H1 (cell line): ENCODE measurements around the gene PARP16. TPM values are rescaled to one million over a fixed set of nuclear protein-coding genes. Genes with fewer than 3 reads are reported as not detected.

ENCODE experiments used
- CTCF ChIA-PET: fragments of 300-600 bp; sonication (Branson Sonifier 250); formaldehyde crosslinking; loops from one replicate; lab custom pipeline; 2021; ENCODE audit not compliant: partially characterized antibody; lab: Charles Lee
- POLR2A ChIA-PET: fragments of 300-600 bp; sonication (Branson Sonifier 250); formaldehyde crosslinking; loops from one replicate; lab custom pipeline; 2021; ENCODE audit warnings: inconsistent platforms; ENCODE audit not compliant: partially characterized antibody; lab: Charles Lee
- DNase-seq, 2 experiments: peaks; one replicate each; pipeline versions ENCODE4 v3.0.0 to v3.0.0-alpha.2; 2010 to 2022; ENCODE audit warnings: low spot score in 2 of 2, low read depth in 1 of 2, mixed read lengths in 1 of 2
- FAIRE-seq: peaks from 2 replicates; lab custom pipeline; 2011; peaks lifted over from hg19 to GRCh38; lab: Jason Lieb, UNC
- H2AFZ ChIP-seq: 2 replicates; pipeline ENCODE4 v1.8.1; 2012; ENCODE audit warnings: low read length, inconsistent platforms
- H2AK5ac ChIP-seq: 2 replicates; pipeline ENCODE4 v1.6.1; 2013; ENCODE audit warnings: low read depth, low read length
- H2BK120ac ChIP-seq: replicated peaks from 2 replicates; pipeline ENCODE3; 2013; ENCODE audit warnings: low read depth, low read length, inconsistent platforms
- H2BK12ac ChIP-seq: 2 replicates; pipeline ENCODE4 v1.6.1; 2013; ENCODE audit warnings: low read depth, low read length
- H2BK15ac ChIP-seq: 2 replicates; pipeline ENCODE4 v1.6.1; 2013; ENCODE audit warnings: low read length
- H2BK20ac ChIP-seq: 2 replicates; pipeline ENCODE4 v1.6.1; 2013; ENCODE audit warnings: low read length
- H2BK5ac ChIP-seq: 2 replicates; pipeline ENCODE4 v1.6.1; 2013; ENCODE audit warnings: low read depth, low read length
- H3K14ac ChIP-seq: 2 replicates; pipeline ENCODE4 v1.6.1; 2013; ENCODE audit warnings: inconsistent platforms; ENCODE audit not compliant: insufficient read length
- H3K18ac ChIP-seq: 2 replicates; pipeline ENCODE4 v1.6.1; 2013; ENCODE audit warnings: low read length; ENCODE audit errors: extremely low read depth
- H3K23ac ChIP-seq: 2 replicates; pipeline ENCODE4 v1.6.1; 2013; ENCODE audit warnings: inconsistent platforms; ENCODE audit not compliant: insufficient read length
- H3K23me2 ChIP-seq: 2 replicates; pipeline ENCODE4 v1.6.1; 2013; ENCODE audit warnings: low read depth, low read length
- H3K27ac ChIP-seq: 2 replicates; pipeline ENCODE4 v1.6.1; 2011; ENCODE audit warnings: low read depth, low read length, inconsistent platforms
- H3K27me3 ChIP-seq, 4 experiments: replicated peaks in 1 of 4; 1 replicate in 1 of 4; 2 replicates in 3 of 4; pipeline versions ENCODE4 v1.6.1 to v1.8.1; 2011 to 2013; ENCODE audit warnings: low read length in 3 of 4, mild to moderate bottlenecking in 3 of 4, inconsistent platforms in 2 of 4, mixed read lengths in 2 of 4, moderate library complexity in 1 of 4; ENCODE audit not compliant: control insufficient read depth in 3 of 4, insufficient read depth in 3 of 4; ENCODE audit errors: extremely low read depth in 1 of 4
- H3K36me3 ChIP-seq, 4 experiments: 2 replicates each; pipeline versions ENCODE4 v1.6.1 to v1.8.1; 2011 to 2013; ENCODE audit warnings: mild to moderate bottlenecking in 4 of 4, low read length in 3 of 4, moderate library complexity in 2 of 4, control low read depth in 1 of 4, inconsistent platforms in 1 of 4; ENCODE audit not compliant: insufficient read depth in 4 of 4, control insufficient read depth in 2 of 4
- H3K4ac ChIP-seq: replicated peaks from 2 replicates; pipeline ENCODE3; 2013; ENCODE audit warnings: low read length, low read depth, mixed read lengths, inconsistent platforms; ENCODE audit not compliant: insufficient read length
- H3K4me1 ChIP-seq, 4 experiments: replicated peaks in 1 of 4; 1 replicate in 1 of 4; 2 replicates in 3 of 4; pipeline versions ENCODE4 v1.6.1 to v1.8.1; 2011 to 2013; ENCODE audit warnings: low read length in 3 of 4, inconsistent platforms in 2 of 4, mixed read lengths in 1 of 4; ENCODE audit not compliant: insufficient read depth in 4 of 4, control insufficient read depth in 3 of 4
- H3K4me2 ChIP-seq, 2 experiments: 2 replicates each; pipeline versions ENCODE4 v1.6.1 to v1.8.1; 2011 to 2013; ENCODE audit warnings: low read depth in 2 of 2, low read length in 2 of 2, control low read depth in 1 of 2, inconsistent platforms in 1 of 2, mild to moderate bottlenecking in 1 of 2; ENCODE audit not compliant: insufficient read depth in 1 of 2
- H3K4me3 ChIP-seq, 4 experiments: fragments of 200-600, 300-600 bp in 1 of 4; sonication (generic), shearing (Covaris generic), sonication (Bioruptor Twin) in 1 of 4; 2 replicates each; pipeline versions ENCODE4 v1.5.1 to v1.8.1; 2011 to 2016; ENCODE audit warnings: low read length in 4 of 4, low read depth in 3 of 4, control low read depth in 2 of 4, inconsistent platforms in 2 of 4, mild to moderate bottlenecking in 2 of 4, mixed read lengths in 1 of 4, moderate library complexity in 1 of 4; ENCODE audit not compliant: insufficient read depth in 2 of 4; ENCODE audit errors: extremely low read depth in 1 of 4
- H3K56ac ChIP-seq: replicated peaks from 2 replicates; pipeline ENCODE3; 2013; ENCODE audit warnings: low read depth, mild to moderate bottlenecking, mixed read lengths, low read length, inconsistent platforms; ENCODE audit not compliant: insufficient read length
- H3K79me1 ChIP-seq: 2 replicates; pipeline ENCODE4 v1.6.1; 2013; ENCODE audit warnings: low read depth, low read length, control low read depth
- H3K79me2 ChIP-seq, 2 experiments: 2 replicates each; pipeline versions ENCODE4 v1.6.1 to v1.8.1; 2012 to 2013; ENCODE audit warnings: low read length in 2 of 2, mild to moderate bottlenecking in 2 of 2, inconsistent platforms in 1 of 2; ENCODE audit not compliant: insufficient read depth in 2 of 2, control insufficient read depth in 1 of 2
- H3K9ac ChIP-seq, 4 experiments: replicated peaks in 1 of 4; 1 replicate in 1 of 4; 2 replicates in 3 of 4; pipeline versions ENCODE4 v1.6.1 to v1.8.1; 2011 to 2013; ENCODE audit warnings: low read depth in 3 of 4, low read length in 3 of 4, control low read depth in 2 of 4, mild to moderate bottlenecking in 2 of 4, moderate library complexity in 2 of 4, inconsistent platforms in 1 of 4; ENCODE audit errors: extremely low read depth in 1 of 4
- H3K9me3 ChIP-seq, 2 experiments: 2 replicates each; pipeline versions ENCODE4 v1.6.1 to v1.8.1; 2012 to 2013; ENCODE audit warnings: mild to moderate bottlenecking in 2 of 2, moderate library complexity in 2 of 2, control low read depth in 1 of 2, inconsistent platforms in 1 of 2, low read depth in 1 of 2, low read length in 1 of 2, mixed read lengths in 1 of 2; ENCODE audit not compliant: insufficient read depth in 2 of 2
- H4K20me1 ChIP-seq, 2 experiments: replicated peaks in 1 of 2; 2 replicates each; pipeline versions ENCODE3 to v1.8.1; 2011 to 2013; ENCODE audit warnings: inconsistent platforms in 2 of 2, low read length in 2 of 2, mild to moderate bottlenecking in 1 of 2; ENCODE audit not compliant: insufficient read depth in 2 of 2, control insufficient read depth in 1 of 2
- H4K5ac ChIP-seq: 2 replicates; pipeline ENCODE4 v1.6.1; 2013; ENCODE audit warnings: low read length, low read depth, mixed read lengths, inconsistent platforms; ENCODE audit not compliant: insufficient read length
- H4K8ac ChIP-seq: 2 replicates; pipeline ENCODE4 v1.8.0; 2013; ENCODE audit warnings: mild to moderate bottlenecking, moderate library complexity, low read length, inconsistent platforms; ENCODE audit not compliant: insufficient read depth; ENCODE audit errors: extremely low read depth
- H4K91ac ChIP-seq: replicated peaks from 2 replicates; pipeline ENCODE3; 2013; ENCODE audit warnings: low read length, mixed read lengths, inconsistent platforms; ENCODE audit not compliant: insufficient read length
- BCL11A ChIP-seq, 2 experiments: IDR thresholded peaks; one replicate each; pipeline ENCODE4 v1.6.1; 2011; ENCODE audit warnings: low read depth in 2 of 2, low read length in 2 of 2, mild to moderate bottlenecking in 2 of 2
- HDAC6 ChIP-seq: IDR thresholded peaks from one replicate; pipeline ENCODE4 v1.7.1; 2012; ENCODE audit warnings: low read depth, mild to moderate bottlenecking, inconsistent platforms, low read length, moderate library complexity
- MAFK ChIP-seq: IDR thresholded peaks from 2 replicates; pipeline ENCODE4 v1.6.1; 2012; ENCODE audit warnings: low read depth, mild to moderate bottlenecking, improper control_type of control experiment, low read length
- MAX ChIP-seq: IDR thresholded peaks from 2 replicates; pipeline ENCODE4 v1.6.1; 2012; ENCODE audit warnings: inconsistent platforms
- NANOG ChIP-seq: IDR thresholded peaks from 2 replicates; pipeline ENCODE4 v1.6.1; 2011; ENCODE audit warnings: low read length, low read depth, mild to moderate bottlenecking, inconsistent platforms; ENCODE audit not compliant: insufficient read depth, poor library complexity, severe bottlenecking
- POU5F1 ChIP-seq: IDR thresholded peaks from 2 replicates; pipeline ENCODE4 v1.6.1; 2011; ENCODE audit warnings: low read depth, mild to moderate bottlenecking, low read length, moderate library complexity
- RFX5 ChIP-seq: IDR thresholded peaks from 2 replicates; pipeline ENCODE4 v1.6.1; 2011; ENCODE audit warnings: low read depth, low read length, improper control_type of control experiment, borderline replicate concordance
- RXRA ChIP-seq: IDR thresholded peaks from 2 replicates; pipeline ENCODE4 v1.6.1; 2011; ENCODE audit warnings: low read depth, mild to moderate bottlenecking, low read length, moderate library complexity; ENCODE audit not compliant: insufficient read depth
- TBP ChIP-seq: IDR thresholded peaks from 2 replicates; pipeline ENCODE4 v1.6.1; 2011; ENCODE audit warnings: low read depth, low read length, improper control_type of control experiment
- TEAD4 ChIP-seq: IDR thresholded peaks from 2 replicates; pipeline ENCODE4 v1.6.1; 2012; ENCODE audit warnings: low read depth, low read length, inconsistent platforms, mixed read lengths
- WGBS, 2 experiments: shearing (Covaris generic) in 1 of 2; methylation state at CpG; one replicate each; pipeline versions ENCODE4 v1.1.6 to v1.1.7; 2013 to 2015; ENCODE audit warnings: low lambda C conversion rate in 2 of 2, mixed read lengths in 2 of 2, inconsistent platforms in 1 of 2, low coverage in 1 of 2, missing lambda C conversion rate in 1 of 2; ENCODE audit not compliant: insufficient replicate concordance in 2 of 2, insufficient coverage in 1 of 2, insufficient read length in 1 of 2; ENCODE audit errors: extremely low coverage in 1 of 2, missing lambda C conversion rate in 1 of 2; 5-methylcytosine and 5-hydroxymethylcytosine counted together
- polyA plus RNA-seq, 7 experiments: library from polyadenylated mRNA; depleted of rRNA in 3 of 7; stranded (reverse) in 5 of 7; unstranded in 2 of 7; fragments of >200 nt in 5 of 7; fragments of 200-250 nt in 2 of 7; gene quantifications; 1 replicate in 5 of 7; 2 replicates in 1 of 7; 4 replicates in 1 of 7; pipeline versions ENCODE4 v1.2.1 to v1.2.3, GENCODE V29; 2011 to 2013; ENCODE audit warnings: missing spikeins in 2 of 7, mixed read lengths in 2 of 7
- total RNA-seq: library from RNA; stranded (reverse); fragmentation: NEBNext Ultra II Directional; extraction: Animal tissue kit (Norgen Biotek cat#: 25700); gene quantifications from 2 replicates; pipeline ENCODE4 v1.2.1, GENCODE V29; 2021

Gene PARP16
- total and polyA plus RNA-seq, 2 of the 8 experiments (the other 6 are each of a cell fraction or from before 2014, with no cell fraction given): 3.7 to 5.0 TPM

DNA sequence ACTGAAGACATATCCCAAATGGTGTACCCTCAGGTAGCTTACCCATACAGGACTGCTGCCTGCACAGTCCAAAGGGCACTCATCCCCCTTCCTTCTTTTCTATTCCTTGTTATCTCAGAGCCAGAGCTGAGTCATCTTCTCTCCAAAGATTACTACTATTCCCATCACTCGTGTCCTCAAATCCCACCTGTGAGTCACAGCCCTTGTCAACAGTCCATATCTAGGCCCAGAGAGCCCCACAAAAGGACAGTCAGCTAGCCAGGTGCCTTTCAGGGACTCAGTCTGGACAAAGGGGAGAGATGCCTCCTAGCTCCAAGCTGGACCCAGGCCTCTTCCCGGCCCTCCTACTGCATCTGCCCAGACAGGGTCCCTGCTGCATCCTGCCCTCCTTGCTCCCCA lies 11.0 kb downstream of the PARP16 start:
- Histone ChIP-seq H3K23me2 (no peaks in the 10 kb centered on the region), H3K18ac (no peak overlapping the region), H3K9ac (no peak overlapping the region), H2AK5ac (no peak overlapping the region), H2BK5ac (no peak overlapping the region), H2BK20ac (no peak overlapping the region), H2AFZ (no peak overlapping the region), H4K91ac (no peak overlapping the region), H3K27me3 (no peaks in the 10 kb centered on the region; a peak in 1 of 7 replicates), H3K79me2 (no peaks in the 10 kb centered on the region), H3K56ac (no peak overlapping the region), H4K8ac (no peak overlapping the region), H2BK15ac (no peak overlapping the region), H2BK120ac (no peak overlapping the region), H3K4me1 (peaks cover 0 to under 1% (median 0%) of the 10 kb centered on the region in 4 experiments; a peak in 1 of 7 replicates), H3K36me3 (no peaks in the 10 kb centered on the region), H3K4me2 (no peak overlapping the region), H2BK12ac (no peak overlapping the region), H3K79me1 (no peaks in the 10 kb centered on the region), H3K9me3 (no peaks in the 10 kb centered on the region), H3K14ac (no peak overlapping the region), H4K5ac (no peak overlapping the region), H4K20me1 (no peaks in the 10 kb centered on the region), H3K27ac (no peak overlapping the region), H3K4me3 (no peak overlapping the region), H3K23ac (no peak overlapping the region), H3K4ac (no peak overlapping the region)
- FAIRE-seq (no peak), DNase-seq (no peak)
- WGBS, 2 experiments: 93% methylated on average over 2 of the region's 2 CpGs; no CpG with 5 or more reads in 1 of the 2 experiments
- ChIA-PET CTCF (interaction anchor here (0.9 to 8.7 kb wide), 12 partner anchors 8 to 126 kb away, joined by 3 to 123 read pairs (median 5); partner anchors contain the start of genes CILP, CLPX and PARP16), POLR2A (interaction anchor here (0.6 to 3.8 kb wide), 5 partner anchors 11 to 106 kb away, joined by 3 to 19 read pairs (median 5); partner anchors contain the start of genes PARP16 and RNU5B-1)
- TF ChIP-seq TEAD4: no peak
- TF ChIP-seq MAX: no peak
- TF ChIP-seq TBP: no peak
- no peak for TF ChIP-seq NANOG
- no peak for TF ChIP-seq MAFK
- no peak for TF ChIP-seq HDAC6
- TF ChIP-seq RFX5: no peak
- no peak for TF ChIP-seq POU5F1
- TF ChIP-seq BCL11A (IDR thresholded peaks at IDR 0.05; ENCODE audit: low read depth in 2 of 2, low read length in 2 of 2): no peak
- no peak for TF ChIP-seq RXRA
